Neural cell (in vitro differentiated cells): ENCODE data around the gene RASAL2. TPM values are rescaled to one million over a fixed set of nuclear protein-coding genes. Genes with fewer than 3 reads are reported as not detected.
"Not testable (repeated sequence)": the region's sequence is repeated elsewhere in the genome, so short reads cannot be mapped to it uniquely, and the experiment has no call there.

Experiments used
- H2AFZ ChIP-seq: fragments of 200-600, 300-800 bp; sonication (generic), shearing (Covaris generic); 2 replicates; pipeline ENCODE4 v1.6.0; 2014; ENCODE audit warnings: low read depth, mild to moderate bottlenecking, antibody characterized with exemption, low read length, moderate library complexity
- H3F3A ChIP-seq: fragments of 200-600 bp; shearing (Covaris generic); 2 replicates; pipeline ENCODE4 v1.6.1; 2016; ENCODE audit warnings: mild to moderate bottlenecking, moderate library complexity, mixed read lengths, antibody characterized with exemption, low read length; ENCODE audit not compliant: insufficient read depth, poor library complexity, severe bottlenecking
- H3K27ac ChIP-seq: fragments of 200-600, 300-800 bp; sonication (generic), shearing (Covaris generic); 2 replicates; pipeline ENCODE4 v1.5.1; 2014; ENCODE audit warnings: mild to moderate bottlenecking, low read length, moderate library complexity
- H3K27me3 ChIP-seq: fragments of 300-800, 200-600 bp; sonication (generic), shearing (Covaris generic); 2 replicates; pipeline ENCODE4 v1.6.0; 2014; ENCODE audit warnings: mild to moderate bottlenecking, low read depth, low read length, moderate library complexity; ENCODE audit not compliant: insufficient read depth
- H3K36me3 ChIP-seq: fragments of 300-800, 200-600 bp; sonication (generic), shearing (Covaris generic); 2 replicates; pipeline ENCODE4 v1.5.1; 2014; ENCODE audit warnings: mild to moderate bottlenecking, antibody characterized with exemption, low read length, moderate library complexity; ENCODE audit not compliant: insufficient read depth
- H3K4me2 ChIP-seq: fragments of 300-800, 200-600 bp; sonication (generic), shearing (Covaris generic); 2 replicates; pipeline ENCODE4 v1.6.0; 2014; ENCODE audit warnings: mild to moderate bottlenecking, low read length
- H3K4me3 ChIP-seq: fragments of 300-800, 200-600 bp; sonication (generic), shearing (Covaris generic); 2 replicates; pipeline ENCODE4 v1.5.1; 2014; ENCODE audit warnings: mild to moderate bottlenecking, low read length, moderate library complexity
- H3K79me2 ChIP-seq: fragments of 200-600 bp; shearing (Covaris generic); replicated peaks from 2 replicates; pipeline ENCODE4 v1.6.0; 2014; ENCODE audit warnings: mild to moderate bottlenecking, low read length, moderate library complexity; ENCODE audit not compliant: insufficient read depth
- H3K9ac ChIP-seq: fragments of 300-800, 200-600 bp; sonication (generic), shearing (Covaris generic); 2 replicates; pipeline ENCODE4 v1.6.1; 2016; ENCODE audit warnings: mild to moderate bottlenecking, low read length, mixed read lengths
- H3K9me2 ChIP-seq: fragments of 200-600 bp; shearing (Covaris generic); 2 replicates; pipeline ENCODE4 v1.6.1; 2016; ENCODE audit warnings: mild to moderate bottlenecking, low read length, mixed read lengths; ENCODE audit not compliant: insufficient read depth
- H3K9me3 ChIP-seq: fragments of 200-600, 300-800 bp; sonication (generic), shearing (Covaris generic); 2 replicates; pipeline ENCODE4 v1.6.1; 2016; ENCODE audit warnings: mild to moderate bottlenecking, mixed run types, low read length, moderate library complexity, mixed read lengths
- H4K20me1 ChIP-seq: fragments of 200-600 bp; shearing (Covaris generic); 2 replicates; pipeline ENCODE4 v1.6.1; 2016; ENCODE audit warnings: mild to moderate bottlenecking, mixed run types; ENCODE audit not compliant: insufficient read depth
- EP300 ChIP-seq: fragments of 450-650 bp; conservative IDR thresholded peaks from 2 replicates; pipeline ENCODE4 v1.6.1; 2014; ENCODE audit warnings: antibody characterized with exemption, mild to moderate bottlenecking, moderate library complexity; ENCODE audit not compliant: poor library complexity, severe bottlenecking
- EZH2 ChIP-seq: fragments of 200-600, 300-800 bp; shearing (Covaris generic), sonication (generic); IDR thresholded peaks from 2 replicates; pipeline ENCODE4 v1.6.1; 2014; ENCODE audit warnings: antibody characterized with exemption, low read length, borderline replicate concordance, mild to moderate bottlenecking; ENCODE audit not compliant: insufficient read depth, poor library complexity, severe bottlenecking
- MXI1 ChIP-seq: fragments of 450-650 bp; conservative IDR thresholded peaks from 2 replicates; pipeline ENCODE4 v1.6.1; 2014; ENCODE audit warnings: antibody characterized with exemption, mild to moderate bottlenecking; ENCODE audit not compliant: poor library complexity, severe bottlenecking
- POLR2AphosphoS5 ChIP-seq: IDR thresholded peaks from 2 replicates; pipeline ENCODE4 v1.6.1; 2012
- RAD21 ChIP-seq: fragments of 450-650 bp; conservative IDR thresholded peaks from 2 replicates; pipeline ENCODE4 v1.6.1; 2014; ENCODE audit warnings: antibody characterized with exemption, mild to moderate bottlenecking, moderate library complexity
- REST ChIP-seq: IDR thresholded peaks from 2 replicates; pipeline ENCODE4 v1.6.1; 2012; ENCODE audit warnings: borderline replicate concordance
- SMC3 ChIP-seq: fragments of 450-650 bp; conservative IDR thresholded peaks from 2 replicates; pipeline ENCODE4 v1.6.1; 2014; ENCODE audit warnings: antibody characterized with exemption, mild to moderate bottlenecking, moderate library complexity; ENCODE audit not compliant: poor library complexity
- TAF1 ChIP-seq: IDR thresholded peaks from 2 replicates; pipeline ENCODE4 v1.6.1; 2012; ENCODE audit warnings: low read depth
- polyA plus RNA-seq: library from polyadenylated mRNA; depleted of rRNA; stranded (reverse); fragments of >200 nt; gene quantifications from 2 replicates; pipeline ENCODE4 v1.2.3, GENCODE V29; 2014
- TF ChIP-seq, protein P1 (sequence below): fragments of 450-650 bp; IDR thresholded peaks from 2 replicates; pipeline ENCODE4 v1.5.1; 2014; ENCODE audit warnings: antibody characterized with exemption, mild to moderate bottlenecking, moderate library complexity; ENCODE audit not compliant: poor library complexity, severe bottlenecking

The RASAL2 gene
- polyA plus RNA-seq, 1 donor from 2014 or later, result 73.3 TPM

GRCh38 chr1:178311164-178311563 lies 217.3 kb downstream of the RASAL2 start:
- no peak overlapping the region for H3K27ac ChIP-seq
- H3K36me3 ChIP-seq, result no peaks in the 10 kb centered on the region
- H3K9me2 ChIP-seq, result no peaks in the 10 kb centered on the region
- no peak overlapping the region for H3K4me3 ChIP-seq
- TF ChIP-seq RAD21, result no peak
- no peak for TF ChIP-seq EZH2
- TF ChIP-seq POLR2AphosphoS5, result no peak
- no peak for TF ChIP-seq EP300
- TF ChIP-seq TAF1, result no peak
- no peaks in the 10 kb centered on the region for H3K9me3 ChIP-seq
- no peaks in the 10 kb centered on the region for H3F3A ChIP-seq
- H3K27me3 ChIP-seq, result no peaks in the 10 kb centered on the region
- no peak overlapping the region for H3K9ac ChIP-seq
- no peak overlapping the region for H3K4me2 ChIP-seq
- H4K20me1 ChIP-seq, result no peaks in the 10 kb centered on the region
- no peak overlapping the region for H2AFZ ChIP-seq
- H3K79me2 ChIP-seq, result peaks cover 4% of the 10 kb centered on the region

- not testable (repeated sequence) for H3K4me2 ChIP-seq, H3K9me3 ChIP-seq, H3F3A ChIP-seq, H3K27me3 ChIP-seq, H3K27ac ChIP-seq, H4K20me1 ChIP-seq, H3K4me3 ChIP-seq, H3K9me2 ChIP-seq, H2AFZ ChIP-seq, H3K9ac ChIP-seq, H3K36me3 ChIP-seq, H3K79me2 ChIP-seq
These were observed 226.5 kb downstream of the RASAL2 start for GRCh38 chr1:178320280-178320982.

DNA sequence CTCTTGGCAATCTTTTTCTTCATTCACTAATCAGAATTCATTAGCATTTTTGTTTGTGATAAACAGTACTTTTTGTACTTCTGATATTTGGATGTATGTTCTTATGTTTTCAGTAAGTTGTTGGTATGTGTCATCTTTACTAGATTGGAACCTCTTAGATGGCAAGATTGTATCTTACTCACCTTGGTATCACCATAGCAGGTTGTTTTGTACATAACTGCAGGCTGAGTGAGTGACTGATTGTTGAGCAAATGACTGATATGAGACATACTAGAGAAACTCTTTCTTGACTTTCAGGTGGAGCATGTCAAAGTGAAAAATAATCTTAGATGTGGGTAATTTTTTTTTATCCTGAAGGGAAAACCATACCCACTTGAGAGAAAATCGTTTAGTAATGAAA lies 229.2 kb downstream of the RASAL2 start:
- Histone ChIP-seq H3K4me2 (no peak overlapping the region), H2AFZ (no peak overlapping the region), H3K4me3 (no peak overlapping the region), H3K36me3 (no peaks in the 10 kb centered on the region), H3K27me3 (no peaks in the 10 kb centered on the region), H3K27ac (no peak overlapping the region), H3K9me3 (no peaks in the 10 kb centered on the region), H4K20me1 (no peaks in the 10 kb centered on the region), H3K79me2 (no peaks in the 10 kb centered on the region), H3F3A (no peaks in the 10 kb centered on the region), H3K9ac (no peak overlapping the region), H3K9me2 (no peaks in the 10 kb centered on the region)
- TF ChIP-seq RAD21 (no peak), EZH2 (no peak)

GRCh38 chr1:178324003-178324402 lies 230.1 kb downstream of the RASAL2 start:
- Histone ChIP-seq H3K36me3 (no peaks in the 10 kb centered on the region), H3K79me2 (peaks cover 5% of the 10 kb centered on the region), H3F3A (no peaks in the 10 kb centered on the region), H3K9ac (no peak overlapping the region), H3K4me2 (no peak overlapping the region), H3K27me3 (no peaks in the 10 kb centered on the region), H4K20me1 (no peaks in the 10 kb centered on the region), H3K9me3 (no peaks in the 10 kb centered on the region), H2AFZ (no peak overlapping the region), H3K27ac (no peak overlapping the region), H3K9me2 (no peaks in the 10 kb centered on the region), H3K4me3 (no peak overlapping the region)
- TF ChIP-seq RAD21 (no peak), EP300 (no peak), REST (no peak), MXI1 (no peak), SMC3 (no peak), EZH2 (no peak), POLR2AphosphoS5 (no peak), TAF1 (no peak)
- TF ChIP-seq, protein P1, sequence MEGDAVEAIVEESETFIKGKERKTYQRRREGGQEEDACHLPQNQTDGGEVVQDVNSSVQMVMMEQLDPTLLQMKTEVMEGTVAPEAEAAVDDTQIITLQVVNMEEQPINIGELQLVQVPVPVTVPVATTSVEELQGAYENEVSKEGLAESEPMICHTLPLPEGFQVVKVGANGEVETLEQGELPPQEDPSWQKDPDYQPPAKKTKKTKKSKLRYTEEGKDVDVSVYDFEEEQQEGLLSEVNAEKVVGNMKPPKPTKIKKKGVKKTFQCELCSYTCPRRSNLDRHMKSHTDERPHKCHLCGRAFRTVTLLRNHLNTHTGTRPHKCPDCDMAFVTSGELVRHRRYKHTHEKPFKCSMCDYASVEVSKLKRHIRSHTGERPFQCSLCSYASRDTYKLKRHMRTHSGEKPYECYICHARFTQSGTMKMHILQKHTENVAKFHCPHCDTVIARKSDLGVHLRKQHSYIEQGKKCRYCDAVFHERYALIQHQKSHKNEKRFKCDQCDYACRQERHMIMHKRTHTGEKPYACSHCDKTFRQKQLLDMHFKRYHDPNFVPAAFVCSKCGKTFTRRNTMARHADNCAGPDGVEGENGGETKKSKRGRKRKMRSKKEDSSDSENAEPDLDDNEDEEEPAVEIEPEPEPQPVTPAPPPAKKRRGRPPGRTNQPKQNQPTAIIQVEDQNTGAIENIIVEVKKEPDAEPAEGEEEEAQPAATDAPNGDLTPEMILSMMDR, result no peak
